Activated T-cell treated with anti-CD3 and anti-CD28 coated beads, Interleukin-2, amount 50 U/mL, for 4 hours (primary cell): ENCODE data around the gene ABRACL. TPM values are rescaled to one million over a fixed set of nuclear protein-coding genes. Genes with fewer than 3 reads are reported as not detected.

Experiments
- ATAC-seq, 2 donors: fragments of 200-7000 bp; cut with Tn5 transposase; one replicate each; pipeline ENCODE4 v1.10.0; 2021
- DNase-seq: peaks from one replicate; pipeline ENCODE4 v3.0.0-alpha.2; 2020
- H3K27me3 Mint-ChIP-seq: one replicate; pipeline ENCODE4 v1.8.0; 2021; ENCODE audit warnings: low read depth, mixed read lengths
- H3K36me3 Mint-ChIP-seq: one replicate; pipeline ENCODE4 v1.8.0; 2022; ENCODE audit warnings: mixed read lengths; ENCODE audit not compliant: insufficient read depth
- H3K4me1 Mint-ChIP-seq: one replicate; pipeline ENCODE4 v1.8.0; 2021; ENCODE audit warnings: low read depth, mixed read lengths
- H3K4me3 Mint-ChIP-seq: one replicate; pipeline ENCODE4 v1.8.0; 2021; ENCODE audit warnings: mild to moderate bottlenecking, moderate library complexity, mixed read lengths
- H3K9me3 Mint-ChIP-seq: one replicate; pipeline ENCODE4 v1.8.0; 2021; ENCODE audit warnings: mixed read lengths
- total RNA-seq, 3 donors: library from RNA; stranded (reverse); gene quantifications; one replicate each; pipeline ENCODE4 v1.2.1, GENCODE V29; 2021

The ABRACL gene
- total RNA-seq, 3 donors from 2014 or later, result 161 to 191 (median 176) TPM

- no peaks in the 10 kb centered on the region for H3K36me3 Mint-ChIP-seq
- no peak overlapping the region for H3K4me3 Mint-ChIP-seq
- H3K27me3 Mint-ChIP-seq, result no peaks in the 10 kb centered on the region
- ATAC-seq (no peak), DNase-seq (no peak)
- H3K9me3 Mint-ChIP-seq, result no peaks in the 10 kb centered on the region
- H3K4me1 Mint-ChIP-seq, result no peaks in the 10 kb centered on the region
Measured at GRCh38 chr6:138997136-138997535, 31.4 kb upstream of the ABRACL start.

- Mint-ChIP-seq H3K36me3 (no peaks in the 10 kb centered on the region), H3K4me1 (no peaks in the 10 kb centered on the region), H3K27me3 (no peaks in the 10 kb centered on the region), H3K9me3 (no peaks in the 10 kb centered on the region), H3K4me3 (no peak overlapping the region)
- ATAC-seq, result no peak
- no peak for DNase-seq
Measured at GRCh38 chr6:138999949-139000725, 28.4 kb upstream of the ABRACL start.

DNA sequence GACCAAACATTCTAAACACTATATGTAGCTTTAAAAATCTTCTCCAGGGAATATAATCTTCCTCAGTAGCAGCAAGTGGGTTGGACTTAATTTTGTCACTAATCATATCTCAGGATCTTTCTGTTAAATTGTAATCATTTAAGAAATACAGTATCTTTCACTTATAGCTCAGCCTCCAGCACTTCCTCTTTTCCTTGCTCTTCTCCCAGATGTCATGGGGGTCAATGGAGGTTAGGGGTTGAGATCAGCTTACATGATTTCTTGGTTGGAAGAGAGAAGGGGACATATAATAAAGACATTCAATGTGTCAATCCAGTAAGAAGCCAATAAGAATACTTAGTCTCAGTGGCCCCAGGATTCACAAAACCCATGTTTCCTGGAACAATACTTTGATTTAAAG lies 24.8 kb upstream of the ABRACL start:
- Mint-ChIP-seq H3K4me1 (no peaks in the 10 kb centered on the region), H3K4me3 (no peak overlapping the region)

GRCh38 chr6:139006477-139006876 lies 22.1 kb upstream of the ABRACL start:
- H3K36me3 Mint-ChIP-seq, result no peaks in the 10 kb centered on the region
- no peaks in the 10 kb centered on the region for H3K27me3 Mint-ChIP-seq
- H3K4me3 Mint-ChIP-seq, result no peak overlapping the region
- ATAC-seq, result no peak
- no peaks in the 10 kb centered on the region for H3K4me1 Mint-ChIP-seq
- DNase-seq, result no peak
- H3K9me3 Mint-ChIP-seq, result no peaks in the 10 kb centered on the region

More for the DNA sequence above, 24.8 kb upstream of the ABRACL start:
- DNase-seq, result no peak
- Mint-ChIP-seq H3K36me3 (no peaks in the 10 kb centered on the region), H3K9me3 (no peaks in the 10 kb centered on the region), H3K27me3 (no peaks in the 10 kb centered on the region)
- ATAC-seq, result no peak

DNA sequence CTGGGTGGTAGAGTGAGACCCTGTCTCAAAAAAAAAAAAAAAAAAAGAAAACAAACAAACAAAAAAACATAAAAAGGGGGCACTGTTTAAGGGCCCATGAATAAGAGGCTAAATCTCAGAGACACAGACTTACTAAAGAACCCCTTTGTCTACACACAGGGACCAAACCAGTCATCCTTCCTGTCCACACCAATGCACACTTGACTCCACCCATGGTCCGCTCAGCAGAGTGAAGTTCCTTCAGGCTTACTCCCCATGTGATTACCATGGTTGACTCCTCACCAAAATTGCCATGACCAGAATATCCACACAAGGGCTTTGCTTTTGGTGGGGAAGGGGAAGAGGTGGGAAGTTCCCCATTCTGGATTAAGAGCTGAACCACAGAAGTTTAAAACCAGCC lies 21.1 kb upstream of the ABRACL start:
- Mint-ChIP-seq H3K9me3 (no peaks in the 10 kb centered on the region), H3K4me3 (no peak overlapping the region), H3K36me3 (no peaks in the 10 kb centered on the region), H3K27me3 (no peaks in the 10 kb centered on the region), H3K4me1 (no peaks in the 10 kb centered on the region)
- DNase-seq (no peak), ATAC-seq (no peak)

GRCh38 chr6:139008117-139008516 lies 20.4 kb upstream of the ABRACL start:
- DNase-seq (no peak), ATAC-seq (no peak)
- H3K4me1 Mint-ChIP-seq, result no peaks in the 10 kb centered on the region
- H3K9me3 Mint-ChIP-seq, result no peaks in the 10 kb centered on the region
- H3K27me3 Mint-ChIP-seq, result no peaks in the 10 kb centered on the region
- H3K4me3 Mint-ChIP-seq, result no peak overlapping the region
- H3K36me3 Mint-ChIP-seq, result no peaks in the 10 kb centered on the region

DNA sequence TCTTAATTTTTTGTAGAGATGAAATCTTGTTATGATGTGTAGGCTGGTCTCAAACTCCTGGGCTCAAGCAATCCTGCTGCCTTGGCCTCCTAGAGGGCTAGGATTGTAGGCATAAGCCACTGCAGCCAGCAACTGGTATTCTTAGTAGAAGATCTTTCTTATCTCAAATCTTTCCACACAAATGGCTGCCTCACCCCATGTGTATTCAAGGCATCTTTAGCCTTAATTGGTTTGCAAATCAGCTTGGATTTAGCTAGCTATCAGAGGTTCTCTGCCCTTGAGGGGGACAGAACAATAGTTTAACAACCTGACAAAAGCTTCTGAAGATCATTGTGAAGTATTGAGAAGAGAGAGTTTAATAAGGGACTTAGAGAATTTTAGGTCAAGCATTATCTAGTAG lies 17.9 kb upstream of the ABRACL start:
- ATAC-seq, result no peak
- no peaks in the 10 kb centered on the region for H3K9me3 Mint-ChIP-seq
- no peaks in the 10 kb centered on the region for H3K36me3 Mint-ChIP-seq
- H3K4me1 Mint-ChIP-seq, result no peaks in the 10 kb centered on the region
- no peak overlapping the region for H3K4me3 Mint-ChIP-seq
- no peak for DNase-seq
- H3K27me3 Mint-ChIP-seq, result no peaks in the 10 kb centered on the region

DNA sequence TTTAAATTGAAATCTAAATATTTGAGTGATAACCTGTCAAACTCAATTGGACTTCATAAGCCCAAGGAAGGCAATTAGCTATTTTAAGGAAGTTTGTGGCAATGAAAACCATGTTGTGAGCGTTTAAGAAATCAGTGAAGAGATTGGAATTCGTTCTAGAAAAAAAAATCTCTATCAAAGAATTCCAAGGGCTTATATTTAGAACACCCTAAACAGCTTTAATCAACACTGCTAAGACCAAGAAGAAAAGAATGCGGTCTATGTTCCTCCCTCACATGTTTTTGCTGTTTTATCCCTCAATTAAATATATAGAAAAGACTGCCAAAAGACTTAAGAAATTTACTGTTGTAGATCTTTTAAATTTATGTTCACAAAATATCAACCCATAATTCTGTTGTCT lies 16.6 kb upstream of the ABRACL start:
- Mint-ChIP-seq H3K4me3 (no peak overlapping the region), H3K4me1 (no peaks in the 10 kb centered on the region), H3K9me3 (no peaks in the 10 kb centered on the region), H3K27me3 (no peaks in the 10 kb centered on the region), H3K36me3 (no peaks in the 10 kb centered on the region)
- ATAC-seq (no peak), DNase-seq (no peak)

DNA sequence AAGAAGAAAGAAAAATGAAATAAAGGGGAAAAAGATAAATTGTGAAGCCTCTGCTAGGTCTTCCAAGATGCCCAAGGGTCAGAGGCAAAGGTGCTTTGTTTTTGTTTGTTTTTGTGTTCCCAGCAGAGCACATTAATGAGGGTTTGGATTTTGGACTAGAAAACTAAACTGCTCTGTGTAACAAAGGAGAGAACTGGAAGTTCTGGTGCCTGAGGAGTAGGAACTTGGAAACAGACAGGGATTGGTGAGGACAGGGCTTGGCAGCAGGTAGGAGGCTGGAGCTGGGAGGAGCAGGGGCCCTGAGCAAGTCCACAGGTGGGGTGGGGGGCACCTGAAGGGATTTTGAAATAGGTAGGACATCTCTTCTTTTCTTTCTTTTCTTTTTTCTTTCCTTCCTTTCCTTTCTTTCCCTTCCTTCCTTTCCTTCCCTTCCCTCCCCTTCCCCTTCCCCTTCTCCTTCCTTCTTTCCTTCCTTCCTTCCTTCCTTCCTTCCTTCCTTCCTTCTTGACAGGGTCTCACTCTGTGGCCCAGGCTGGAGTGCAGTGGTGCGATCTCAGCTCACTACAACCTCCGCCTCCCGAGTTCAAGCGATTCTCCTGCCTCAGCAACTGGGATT lies 15.3 kb upstream of the ABRACL start:
- DNase-seq (no peak), ATAC-seq (no peak)

GRCh38 chr6:139014945-139015344 lies 13.6 kb upstream of the ABRACL start:
- H3K4me3 Mint-ChIP-seq, result no peak overlapping the region
- no peaks in the 10 kb centered on the region for H3K36me3 Mint-ChIP-seq
- H3K4me1 Mint-ChIP-seq, result no peaks in the 10 kb centered on the region
- H3K9me3 Mint-ChIP-seq, result no peaks in the 10 kb centered on the region
- ATAC-seq (no peak), DNase-seq (no peak)
- H3K27me3 Mint-ChIP-seq, result no peaks in the 10 kb centered on the region

More for the DNA sequence above, 15.3 kb upstream of the ABRACL start:
- H3K9me3 Mint-ChIP-seq, result no peaks in the 10 kb centered on the region
- no peak overlapping the region for H3K4me3 Mint-ChIP-seq
- no peaks in the 10 kb centered on the region for H3K4me1 Mint-ChIP-seq
- no peaks in the 10 kb centered on the region for H3K27me3 Mint-ChIP-seq
- H3K36me3 Mint-ChIP-seq, result no peaks in the 10 kb centered on the region

- ATAC-seq, result no peak
- Mint-ChIP-seq H3K4me3 (no peak overlapping the region), H3K27me3 (no peaks in the 10 kb centered on the region)
Measured at GRCh38 chr6:139016337-139017213, 12.0 kb upstream of the ABRACL start.

GRCh38 chr6:139017227-139017626 lies 11.3 kb upstream of the ABRACL start:
- DNase-seq (no peak), ATAC-seq (no peak)
- Mint-ChIP-seq H3K9me3 (no peaks in the 10 kb centered on the region), H3K4me1 (no peaks in the 10 kb centered on the region), H3K4me3 (no peak overlapping the region), H3K27me3 (no peaks in the 10 kb centered on the region), H3K36me3 (no peaks in the 10 kb centered on the region)

More at GRCh38 chr6:139016337-139017213, 12.0 kb upstream of the ABRACL start:
- H3K36me3 Mint-ChIP-seq, result no peaks in the 10 kb centered on the region
- H3K9me3 Mint-ChIP-seq, result no peaks in the 10 kb centered on the region
- no peak for DNase-seq
- no peaks in the 10 kb centered on the region for H3K4me1 Mint-ChIP-seq

DNA sequence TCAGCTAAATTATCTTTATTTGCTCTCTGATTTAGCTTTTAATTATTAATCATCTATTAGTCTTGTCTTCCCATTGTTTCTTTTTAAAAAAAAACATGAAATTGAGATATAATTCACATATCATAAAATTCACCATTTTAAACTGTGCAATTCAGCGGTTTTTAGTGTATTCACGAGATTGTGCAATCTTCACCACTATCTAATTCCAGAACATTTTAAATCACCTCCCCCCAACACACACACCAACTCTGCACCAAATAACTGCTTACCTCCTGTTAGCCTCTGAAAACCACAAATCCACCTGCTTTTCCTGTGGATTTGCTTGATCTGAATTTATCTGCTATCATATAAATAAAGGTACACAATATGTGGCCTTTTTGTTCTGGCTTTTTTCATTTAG lies 8.8 kb upstream of the ABRACL start:
- H3K27me3 Mint-ChIP-seq, result no peaks in the 10 kb centered on the region
- H3K4me3 Mint-ChIP-seq, result no peak overlapping the region
- no peak for DNase-seq
- no peaks in the 10 kb centered on the region for H3K4me1 Mint-ChIP-seq
- H3K36me3 Mint-ChIP-seq, result no peaks in the 10 kb centered on the region
- no peaks in the 10 kb centered on the region for H3K9me3 Mint-ChIP-seq
- no peak for ATAC-seq

DNA sequence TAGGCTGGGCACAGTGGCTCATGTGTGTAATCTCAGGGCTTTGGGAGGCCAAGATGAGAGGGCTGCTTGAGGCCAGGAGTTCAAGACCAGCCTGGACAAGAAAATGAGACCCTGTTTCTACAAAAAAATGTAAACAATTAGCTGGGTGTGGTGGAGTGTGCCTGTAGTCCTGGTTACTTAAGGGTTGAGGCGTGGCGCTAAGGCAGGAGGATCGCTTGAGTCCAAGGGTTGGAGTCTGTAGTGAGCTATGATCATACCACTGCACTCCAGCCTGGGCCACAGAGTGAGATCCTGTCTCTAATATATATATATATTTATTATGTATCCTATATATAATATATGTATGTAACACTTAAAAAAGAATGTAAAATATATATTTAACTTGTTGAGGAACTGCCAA lies 7.9 kb upstream of the ABRACL start:
- H3K4me1 Mint-ChIP-seq, result no peaks in the 10 kb centered on the region
- no peaks in the 10 kb centered on the region for H3K27me3 Mint-ChIP-seq
- ATAC-seq, result no peak
- no peaks in the 10 kb centered on the region for H3K36me3 Mint-ChIP-seq
- no peaks in the 10 kb centered on the region for H3K9me3 Mint-ChIP-seq
- DNase-seq, result no peak
- no peak overlapping the region for H3K4me3 Mint-ChIP-seq
